GM12878 (cell line): ENCODE measurements around the gene B4GALNT4. TPM values are rescaled to one million over a fixed set of nuclear protein-coding genes. Genes with fewer than 3 reads are reported as not detected.

Source experiments
- ATAC-seq: fragments of 200-7000 bp; cut with Tn5 transposase; 3 replicates; pipeline ENCODE4 v1.9.1; 2020; ENCODE audit warnings: mild to moderate bottlenecking, moderate library complexity
- BruUV-seq: library from RNA; stranded (reverse); fragments of 400-500 nt; replicated peaks from 2 replicates; lab custom pipeline; 2021; lab: Mats Ljungman, UMichigan
- CTCF ChIA-PET: fragments of 300-600 bp; sonication (Branson Sonifier 250); formaldehyde crosslinking; extraction: SDS; loops from one replicate; lab custom pipeline; 2021; ENCODE audit warnings: inconsistent platforms; lab: Yijun Ruan, JAX
- POLR2A ChIA-PET: fragments of 350-600 bp; formaldehyde crosslinking; extraction: SDS; loops from one replicate; lab custom pipeline; 2021; ENCODE audit warnings: inconsistent platforms; lab: Charles Lee
- RAD21 ChIA-PET: fragments of 300-600 bp; sonication (Branson Sonifier 250); formaldehyde crosslinking; loops from one replicate; lab custom pipeline; 2023; ENCODE audit warnings: antibody characterized with exemption; ENCODE audit not compliant: unreplicated experiment; lab: Charles Lee
- SMC1A ChIA-PET: fragments of 300-600 bp; sonication (Branson Sonifier 250); formaldehyde crosslinking; loops from one replicate; lab custom pipeline; 2023; ENCODE audit not compliant: unreplicated experiment, uncharacterized antibody; lab: Charles Lee
- DNase-seq: peaks from one replicate; pipeline ENCODE4 v3.0.0-alpha.2; 2011; ENCODE audit warnings: low read depth, low spot score
- FAIRE-seq: peaks from 3 replicates; lab custom pipeline; 2011; peaks lifted over from hg19 to GRCh38; lab: Jason Lieb, UNC
- H2AFZ ChIP-seq: 2 replicates; pipeline ENCODE4 v1.6.0; 2011; ENCODE audit warnings: low read depth, low read length, control low read depth; ENCODE audit not compliant: control insufficient read depth
- H3K27ac ChIP-seq: 2 replicates; pipeline ENCODE4 v1.5.1; 2011; ENCODE audit warnings: control low read depth; ENCODE audit not compliant: control insufficient read depth, insufficient read depth
- H3K27me3 ChIP-seq, 2 experiments: replicated peaks in 1 of 2; 2 replicates each; pipeline versions ENCODE4 v1.6.0 to v1.6.1; 2011; ENCODE audit warnings: low read length in 1 of 2; ENCODE audit not compliant: control insufficient read depth in 2 of 2, insufficient read depth in 2 of 2
- H3K36me3 ChIP-seq, 2 experiments: 2 replicates each; pipeline ENCODE4 v1.5.1; 2011; ENCODE audit warnings: low read length in 1 of 2; ENCODE audit not compliant: control insufficient read depth in 2 of 2, insufficient read depth in 2 of 2
- H3K4me1 ChIP-seq: 2 replicates; pipeline ENCODE4 v1.6.1; 2011; ENCODE audit warnings: mild to moderate bottlenecking, low read length, moderate library complexity, mixed read lengths; ENCODE audit not compliant: control insufficient read depth, insufficient read depth
- H3K4me2 ChIP-seq: 2 replicates; pipeline ENCODE4 v1.6.0; 2011; ENCODE audit warnings: control low read depth; ENCODE audit not compliant: control insufficient read depth, insufficient read depth
- H3K4me3 ChIP-seq: fragments of 200-600 bp; sonication (generic); 2 replicates; pipeline ENCODE4 v1.5.1; 2016
- H3K79me2 ChIP-seq: 2 replicates; pipeline ENCODE4 v1.6.0; 2011; ENCODE audit warnings: low read length; ENCODE audit not compliant: control insufficient read depth, insufficient read depth
- H3K9ac ChIP-seq: 2 replicates; pipeline ENCODE4 v1.8.0; 2011; ENCODE audit warnings: low read length, control low read depth, mixed read lengths; ENCODE audit not compliant: control insufficient read depth, insufficient read depth
- H3K9me3 ChIP-seq: replicated peaks from 3 replicates; pipeline ENCODE4 v1.5.1; 2011; ENCODE audit warnings: mild to moderate bottlenecking, low read length; ENCODE audit not compliant: control insufficient read depth, insufficient read depth
- H4K20me1 ChIP-seq: 2 replicates; pipeline ENCODE4 v1.6.0; 2011; ENCODE audit not compliant: control insufficient read depth, insufficient read depth
- ASH2L ChIP-seq: fragments of 300-600, 200-600 bp; sonication (generic); IDR thresholded peaks from 2 replicates; pipeline ENCODE4 v1.6.1; 2017; ENCODE audit warnings: low read depth, mild to moderate bottlenecking, borderline replicate concordance
- CHD1 ChIP-seq: IDR thresholded peaks from 2 replicates; pipeline ENCODE4 v1.6.1; 2012; ENCODE audit warnings: low read depth, low read length, improper control_type of control experiment
- ESRRA ChIP-seq: IDR thresholded peaks from 2 replicates; pipeline ENCODE4 v1.6.1; 2012; ENCODE audit warnings: mild to moderate bottlenecking, low read length, improper control_type of control experiment
- HDAC6 ChIP-seq: fragments of 200-600 bp; sonication (generic); IDR thresholded peaks from one replicate; pipeline ENCODE4 v1.8.0; 2017; ENCODE audit warnings: antibody characterized with exemption; ENCODE audit not compliant: unreplicated experiment
- HSF1 ChIP-seq: fragments of 150-350 bp; IDR thresholded peaks from 2 replicates; pipeline ENCODE4 v1.6.1; 2014; ENCODE audit warnings: mild to moderate bottlenecking, low read depth, low read length
- IKZF2 ChIP-seq, 2 experiments: fragments of 450-650 bp; IDR thresholded peaks; 2 replicates each; pipeline ENCODE4 v1.6.1; 2017; ENCODE audit warnings: mild to moderate bottlenecking in 2 of 2, moderate library complexity in 2 of 2
- LARP7 ChIP-seq: fragments of 450-650 bp; IDR thresholded peaks from 2 replicates; pipeline ENCODE4 v1.6.1; 2017; ENCODE audit warnings: mild to moderate bottlenecking
- NBN ChIP-seq: fragments of 450-650 bp; IDR thresholded peaks from 2 replicates; pipeline ENCODE4 v1.6.1; 2016
- NR2C1 ChIP-seq: fragments of 450-650 bp; IDR thresholded peaks from 2 replicates; pipeline ENCODE4 v1.6.1; 2017; ENCODE audit warnings: antibody characterized with exemption, mild to moderate bottlenecking, moderate library complexity
- POLR2AphosphoS2 ChIP-seq: IDR thresholded peaks from 2 replicates; pipeline ENCODE4 v1.6.1; 2011; ENCODE audit warnings: low read depth, mild to moderate bottlenecking, low read length, improper control_type of control experiment, moderate library complexity
- RAD21 ChIP-seq: IDR thresholded peaks from 2 replicates; pipeline ENCODE4 v1.6.1; 2011; ENCODE audit warnings: mild to moderate bottlenecking, low read depth, low read length, moderate library complexity; ENCODE audit not compliant: insufficient read depth
- RAD51 ChIP-seq: fragments of 450-650 bp; IDR thresholded peaks from 2 replicates; pipeline ENCODE4 v1.6.1; 2016; ENCODE audit warnings: moderate library complexity, mild to moderate bottlenecking, inconsistent platforms
- RFX5 ChIP-seq: IDR thresholded peaks from 2 replicates; pipeline ENCODE4 v1.6.1; 2011; ENCODE audit warnings: low read depth, low read length, improper control_type of control experiment
- ZNF207 ChIP-seq: fragments of 450-650 bp; IDR thresholded peaks from 2 replicates; pipeline ENCODE4 v1.6.1; 2014; ENCODE audit warnings: antibody characterized with exemption, mild to moderate bottlenecking, borderline replicate concordance
- ZNF384 ChIP-seq: IDR thresholded peaks from 2 replicates; pipeline ENCODE4 v1.6.1; 2012; ENCODE audit warnings: low read depth, mild to moderate bottlenecking, low read length, improper control_type of control experiment, borderline replicate concordance
- ZSCAN29 ChIP-seq: fragments of 450-650 bp; IDR thresholded peaks from 2 replicates; pipeline ENCODE4 v1.6.1; 2017; ENCODE audit warnings: mild to moderate bottlenecking, moderate library complexity
- WGBS: methylation state at CpG from one replicate; pipeline ENCODE4 v1.1.6; 2016; ENCODE audit warnings: low lambda C conversion rate; ENCODE audit not compliant: insufficient replicate concordance, insufficient coverage; ENCODE audit errors: missing lambda C conversion rate; 5-methylcytosine and 5-hydroxymethylcytosine counted together
- in situ Hi-C: fragments of 300-500 bp; cut with MboI; formaldehyde crosslinking; loops from 9 replicates; pipeline ENCODE4 v1.14.3; 2018; ENCODE audit warnings: mixed read lengths
- intact Hi-C: fragments of 100-400 bp; cut with micrococcal nuclease; formaldehyde crosslinking; loops from one replicate; pipeline ENCODE4 v1.14.2; 2022; ENCODE audit not compliant: unreplicated experiment
- polyA plus RNA-seq, 11 experiments: library from polyadenylated mRNA; depleted of rRNA in 4 of 11; unstranded in 6 of 11; stranded (reverse) in 5 of 11; fragments of >200 nt; fragmentation: Nextera tagmentation in 4 of 11; fragmentation: Illumina TruSeq in 1 of 11; extraction: Ambion mirVana in 4 of 11; extraction: Trizol in 1 of 11; gene quantifications; 1 replicate in 1 of 11; 2 replicates in 10 of 11; pipeline versions ENCODE4 v1.2.1 to v1.2.3, GENCODE V29; 2011 to 2016; ENCODE audit warnings: inconsistent platforms in 2 of 11, missing spikeins in 2 of 11, low read depth in 1 of 11
- total RNA-seq, 4 experiments: library from RNA; depleted of rRNA in 3 of 4; stranded (reverse); fragments of >200 nt in 3 of 4; fragmentation: Illumina TruSeq in 1 of 4; extraction: Trizol in 1 of 4; gene quantifications; 2 replicates each; pipeline versions ENCODE4 v1.2.1 to v1.2.3, GENCODE V29; 2013 to 2021
- TF ChIP-seq, protein P1 (sequence below): IDR thresholded peaks from 2 replicates; pipeline ENCODE4 v1.6.1; 2011; ENCODE audit warnings: mild to moderate bottlenecking, low read depth, low read length, moderate library complexity; ENCODE audit not compliant: insufficient replicate concordance

Gene B4GALNT4
- total and polyA plus RNA-seq, 10 of the 15 experiments (the other 5 are each of a cell fraction or from before 2014, with no cell fraction given), result 0.04 to 0.82 (median 0.40) TPM; not detected in 6

GRCh38 chr11:429931-430456, 60.7 kb downstream of the B4GALNT4 start:
- DNase-seq, result no peak
- ChIA-PET SMC1A (no interaction called here), POLR2A (no interaction called here), CTCF (no interaction called here), RAD21 (no interaction called here)
- H3K79me2 ChIP-seq, result no peaks in the 10 kb centered on the region
- no peak overlapping the region for H2AFZ ChIP-seq
- no peak overlapping the region for H3K4me2 ChIP-seq
- H3K9me3 ChIP-seq, result no peaks in the 10 kb centered on the region
- WGBS, result 73% methylated on average over 22 of the region's 25 CpGs
- no peak overlapping the region for H3K27ac ChIP-seq
- no peaks in the 10 kb centered on the region for H4K20me1 ChIP-seq
- no peaks in the 10 kb centered on the region for H3K36me3 ChIP-seq
- no TSS peak for BruUV-seq
- TF ChIP-seq ASH2L (no peak), RAD21 (no peak), HDAC6 (no peak), IKZF2 (IDR thresholded peaks at IDR 0.05) (no peak), HSF1 (no peak), CHD1 (no peak), RAD51 (no peak), RFX5 (no peak), NBN (no peak), ZSCAN29 (no peak), LARP7 (no peak), ZNF384 (no peak), NR2C1 (no peak), ESRRA (no peak), ZNF207 (no peak), POLR2AphosphoS2 (no peak)
- TF ChIP-seq, protein P1, sequence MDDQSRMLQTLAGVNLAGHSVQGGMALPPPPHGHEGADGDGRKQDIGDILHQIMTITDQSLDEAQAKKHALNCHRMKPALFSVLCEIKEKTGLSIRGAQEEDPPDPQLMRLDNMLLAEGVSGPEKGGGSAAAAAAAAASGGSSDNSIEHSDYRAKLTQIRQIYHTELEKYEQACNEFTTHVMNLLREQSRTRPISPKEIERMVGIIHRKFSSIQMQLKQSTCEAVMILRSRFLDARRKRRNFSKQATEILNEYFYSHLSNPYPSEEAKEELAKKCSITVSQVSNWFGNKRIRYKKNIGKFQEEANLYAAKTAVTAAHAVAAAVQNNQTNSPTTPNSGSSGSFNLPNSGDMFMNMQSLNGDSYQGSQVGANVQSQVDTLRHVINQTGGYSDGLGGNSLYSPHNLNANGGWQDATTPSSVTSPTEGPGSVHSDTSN, result no peak
- no peaks in the 10 kb centered on the region for H3K4me1 ChIP-seq
- H3K9ac ChIP-seq, result no peak overlapping the region
- H3K27me3 ChIP-seq, result no peaks in the 10 kb centered on the region
- no peak for ATAC-seq
- in situ Hi-C loops, result no loop called here
- no peak for FAIRE-seq
- H3K4me3 ChIP-seq, result no peak overlapping the region
- intact Hi-C loops, result no loop called here
